ENCODE measurements around the gene SLC9A9. TPM values are rescaled to one million over a fixed set of nuclear protein-coding genes. Genes with fewer than 3 reads are reported as not detected.

The SLC9A9 gene
- total and polyA plus RNA-seq, 2 of the 8 experiments (the other 6 are each of a cell fraction or from before 2014, with no cell fraction given): 0.48 to 1.1 TPM

DNA sequence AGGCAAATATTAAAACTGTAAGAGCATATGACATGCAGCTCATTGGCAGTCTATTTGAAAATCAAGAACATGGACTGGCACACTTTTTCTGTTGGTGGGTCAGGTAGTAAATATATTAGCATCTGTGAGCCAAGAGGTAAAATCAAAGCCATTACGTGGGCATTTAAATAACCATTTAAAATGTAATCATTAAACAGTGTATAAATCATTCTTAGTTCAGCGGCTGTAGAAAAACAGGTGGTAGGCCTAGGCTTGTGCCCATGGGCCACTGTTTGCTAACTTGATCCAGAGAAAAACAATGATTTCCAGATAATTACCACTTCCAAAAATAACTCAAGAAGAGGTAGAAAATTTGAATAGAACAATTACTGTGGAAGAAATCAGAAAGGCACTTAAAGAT is 623.6 kb downstream of the SLC9A9 start:
- H2AFZ ChIP-seq (ENCODE audit: low read length): no peak overlapping the region
- H4K20me1 ChIP-seq (replicated peaks in 1 of 2; ENCODE audit: control insufficient read depth in 1 of 2, insufficient read depth in 2 of 2, low read length in 2 of 2): no peaks in the 10 kb centered on the region
- H3K4me3 ChIP-seq (ENCODE audit: extremely low read depth in 1 of 4, insufficient read depth in 2 of 4, low read depth in 3 of 4, low read length in 4 of 4): no peak overlapping the region
- no peaks in the 10 kb centered on the region for H3K36me3 ChIP-seq (ENCODE audit: control insufficient read depth in 2 of 4, insufficient read depth in 4 of 4, low read length in 3 of 4)
- H3K18ac ChIP-seq (ENCODE audit: extremely low read depth, low read length): no peak overlapping the region
- ChIA-PET POLR2A (ENCODE audit: partially characterized antibody) (no interaction called here), CTCF (ENCODE audit: partially characterized antibody) (interaction anchor here (1.6 kb wide), 1 partner anchor 28 kb away, joined by 4 read pairs; no protein-coding TSS in a partner anchor)
- no peak overlapping the region for H3K4me2 ChIP-seq (ENCODE audit: insufficient read depth in 1 of 2, low read depth in 2 of 2, low read length in 2 of 2)
- H3K14ac ChIP-seq (ENCODE audit: insufficient read length): no peak overlapping the region
- no peak for DNase-seq (ENCODE audit: low read depth in 1 of 2, low spot score in 2 of 2)
- no peak overlapping the region for H3K9ac ChIP-seq (replicated peaks in 1 of 4; ENCODE audit: extremely low read depth in 1 of 4, low read depth in 3 of 4, low read length in 3 of 4)
- no peaks in the 10 kb centered on the region for H3K4me1 ChIP-seq (replicated peaks in 1 of 4; ENCODE audit: control insufficient read depth in 3 of 4, insufficient read depth in 4 of 4, low read length in 3 of 4)
- H2BK5ac ChIP-seq (ENCODE audit: low read depth, low read length): no peak overlapping the region
- no peak overlapping the region for H4K8ac ChIP-seq (ENCODE audit: extremely low read depth, insufficient read depth, low read length)
- H3K79me2 ChIP-seq (ENCODE audit: control insufficient read depth in 1 of 2, insufficient read depth in 2 of 2, low read length in 2 of 2): no peaks in the 10 kb centered on the region
- H3K27me3 ChIP-seq (replicated peaks in 1 of 4; ENCODE audit: control insufficient read depth in 3 of 4, extremely low read depth in 1 of 4, insufficient read depth in 3 of 4, low read length in 3 of 4): no peaks in the 10 kb centered on the region
- no peak overlapping the region for H4K91ac ChIP-seq (replicated peaks; ENCODE audit: insufficient read length, low read length)
- H3K4ac ChIP-seq (replicated peaks; ENCODE audit: insufficient read length, low read depth, low read length): no peak overlapping the region
- H2BK12ac ChIP-seq (ENCODE audit: low read depth, low read length): no peak overlapping the region
- no peaks in the 10 kb centered on the region for H3K9me3 ChIP-seq (ENCODE audit: insufficient read depth in 2 of 2, low read depth in 1 of 2, low read length in 1 of 2)
- no peak for FAIRE-seq
- 87% methylated on average over 2 of the region's 2 CpGs; no CpG with 5 or more reads in 1 of the 2 experiments for WGBS, 2 experiments (ENCODE audit: extremely low coverage in 1 of 2, insufficient coverage in 1 of 2, insufficient read length in 1 of 2, insufficient replicate concordance in 2 of 2, low coverage in 1 of 2, low lambda C conversion rate in 2 of 2, missing lambda C conversion rate in 1 of 2)
- H3K56ac ChIP-seq (replicated peaks; ENCODE audit: insufficient read length, low read depth, low read length): no peak overlapping the region
- no peak overlapping the region for H2BK15ac ChIP-seq (ENCODE audit: low read length)
- no peak overlapping the region for H3K27ac ChIP-seq (ENCODE audit: low read depth, low read length)
- H3K23ac ChIP-seq (ENCODE audit: insufficient read length): no peak overlapping the region
- no peak overlapping the region for H4K5ac ChIP-seq (ENCODE audit: insufficient read length, low read depth, low read length)
- H2BK20ac ChIP-seq (ENCODE audit: low read length): no peak overlapping the region
- no peak overlapping the region for H2BK120ac ChIP-seq (replicated peaks; ENCODE audit: low read depth, low read length)
- no peak overlapping the region for H2AK5ac ChIP-seq (ENCODE audit: low read depth, low read length)
- no peaks in the 10 kb centered on the region for H3K79me1 ChIP-seq (ENCODE audit: low read depth, low read length)
- no peaks in the 10 kb centered on the region for H3K23me2 ChIP-seq (ENCODE audit: low read depth, low read length)
- TF ChIP-seq SUZ12 (IDR thresholded peaks at IDR 0.05; ENCODE audit: low read length) (no peak), RBBP5 (IDR thresholded peaks at IDR 0.05; ENCODE audit: borderline replicate concordance, low read depth, low read length) (no peak), RFX5 (IDR thresholded peaks at IDR 0.05; ENCODE audit: borderline replicate concordance, low read depth, low read length) (no peak), RXRA (IDR thresholded peaks at IDR 0.05; ENCODE audit: insufficient read depth, low read depth, low read length) (no peak), NRF1 (IDR thresholded peaks at IDR 0.05; ENCODE audit: low read depth, low read length) (no peak), CHD1 (IDR thresholded peaks at IDR 0.05; ENCODE audit: low read depth, low read length) (no peak), CREB1 (IDR thresholded peaks at IDR 0.05) (no peak), YY1 (IDR thresholded peaks at IDR 0.05; ENCODE audit: low read depth, low read length) (no peak), BACH1 (IDR thresholded peaks at IDR 0.05; ENCODE audit: low read length) (no peak), BRCA1 (IDR thresholded peaks at IDR 0.05; ENCODE audit: low read depth, low read length) (no peak), SIX5 (IDR thresholded peaks at IDR 0.05; ENCODE audit: low read depth, low read length) (no peak)
- TF ChIP-seq, protein P1, sequence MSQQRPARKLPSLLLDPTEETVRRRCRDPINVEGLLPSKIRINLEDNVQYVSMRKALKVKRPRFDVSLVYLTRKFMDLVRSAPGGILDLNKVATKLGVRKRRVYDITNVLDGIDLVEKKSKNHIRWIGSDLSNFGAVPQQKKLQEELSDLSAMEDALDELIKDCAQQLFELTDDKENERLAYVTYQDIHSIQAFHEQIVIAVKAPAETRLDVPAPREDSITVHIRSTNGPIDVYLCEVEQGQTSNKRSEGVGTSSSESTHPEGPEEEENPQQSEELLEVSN (IDR thresholded peaks at IDR 0.05): no peak
- TF ChIP-seq, protein P2, sequence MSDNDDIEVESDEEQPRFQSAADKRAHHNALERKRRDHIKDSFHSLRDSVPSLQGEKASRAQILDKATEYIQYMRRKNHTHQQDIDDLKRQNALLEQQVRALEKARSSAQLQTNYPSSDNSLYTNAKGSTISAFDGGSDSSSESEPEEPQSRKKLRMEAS (IDR thresholded peaks at IDR 0.05): no peak
- TF ChIP-seq, protein P3, sequence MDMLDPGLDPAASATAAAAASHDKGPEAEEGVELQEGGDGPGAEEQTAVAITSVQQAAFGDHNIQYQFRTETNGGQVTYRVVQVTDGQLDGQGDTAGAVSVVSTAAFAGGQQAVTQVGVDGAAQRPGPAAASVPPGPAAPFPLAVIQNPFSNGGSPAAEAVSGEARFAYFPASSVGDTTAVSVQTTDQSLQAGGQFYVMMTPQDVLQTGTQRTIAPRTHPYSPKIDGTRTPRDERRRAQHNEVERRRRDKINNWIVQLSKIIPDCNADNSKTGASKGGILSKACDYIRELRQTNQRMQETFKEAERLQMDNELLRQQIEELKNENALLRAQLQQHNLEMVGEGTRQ (IDR thresholded peaks at IDR 0.05; ENCODE audit: low read length): no peak
